ENCODE results near the gene PRKAG2. TPM values are rescaled to one million over a fixed set of nuclear protein-coding genes. Genes with fewer than 3 reads are reported as not detected.

Gene PRKAG2
- total and polyA plus RNA-seq, 2 of the 8 experiments (the other 6 are each of a cell fraction or from before 2014, with no cell fraction given) = 7.5 to 18.1 TPM

DNA sequence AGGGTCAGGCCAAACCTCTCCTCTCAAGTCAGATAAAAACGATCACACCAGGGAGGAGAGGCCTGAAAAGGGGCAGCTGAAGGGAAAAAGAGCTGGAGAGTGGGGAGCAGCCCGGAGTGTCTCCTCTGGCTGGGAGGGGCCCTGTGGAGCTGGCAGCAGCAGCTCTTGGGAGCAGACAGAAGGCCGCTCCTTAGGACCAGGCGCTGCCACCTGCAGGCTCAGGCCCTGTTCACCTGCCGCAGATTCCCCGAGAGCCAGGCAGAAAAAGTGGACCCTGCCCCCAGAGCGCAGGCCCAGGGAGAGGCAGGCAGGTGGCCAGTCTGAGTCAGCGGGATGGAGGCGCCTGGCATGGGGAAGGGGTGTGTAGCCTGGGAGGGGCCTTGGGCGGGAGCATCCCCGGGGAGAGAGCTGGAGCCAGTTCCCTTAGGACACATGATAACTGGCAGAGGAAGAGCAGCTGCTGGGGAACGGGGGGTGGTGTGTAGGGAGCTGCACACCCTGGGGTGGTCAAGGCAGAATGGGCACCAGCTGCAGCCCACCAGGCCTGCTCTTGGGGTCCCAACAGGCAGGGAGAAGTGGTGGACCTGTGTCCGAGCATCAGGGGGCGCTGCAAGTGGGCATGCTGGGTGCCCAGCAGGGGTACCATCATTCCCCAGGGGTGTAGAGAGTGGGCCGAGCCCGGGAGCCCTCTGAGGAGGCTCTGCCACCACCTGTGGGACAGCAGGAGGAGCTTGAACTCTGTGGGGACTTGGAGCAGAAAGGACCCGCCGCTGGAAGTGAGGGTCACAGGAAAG, 180.0 kb downstream of the PRKAG2 start:
- Histone ChIP-seq H2AK5ac (ENCODE audit: low read depth, low read length) (no peak overlapping the region), H4K8ac (ENCODE audit: extremely low read depth, insufficient read depth, low read length) (0 out of 2 replicates have a peak overlapping the region, but pooled peaks have one; percentile 37), H3K27me3 (replicated peaks in 1 of 4; ENCODE audit: control insufficient read depth in 3 of 4, extremely low read depth in 1 of 4, insufficient read depth in 3 of 4, low read length in 3 of 4) (no peaks in the 10 kb centered on the region), H3K36me3 (ENCODE audit: control insufficient read depth in 2 of 4, insufficient read depth in 4 of 4, low read length in 3 of 4) (no peaks in the 10 kb centered on the region), H3K9me3 (ENCODE audit: insufficient read depth in 2 of 2, low read depth in 1 of 2, low read length in 1 of 2) (no peaks in the 10 kb centered on the region), H3K4me3 (ENCODE audit: extremely low read depth in 1 of 4, insufficient read depth in 2 of 4, low read depth in 3 of 4, low read length in 4 of 4) (no peak overlapping the region), H3K23ac (ENCODE audit: insufficient read length) (no peak overlapping the region), H3K14ac (ENCODE audit: insufficient read length) (no peak overlapping the region), H3K79me1 (ENCODE audit: low read depth, low read length) (no peaks in the 10 kb centered on the region), H4K20me1 (replicated peaks in 1 of 2; ENCODE audit: control insufficient read depth in 1 of 2, insufficient read depth in 2 of 2, low read length in 2 of 2) (no peaks in the 10 kb centered on the region), H4K91ac (replicated peaks; ENCODE audit: insufficient read length, low read length) (no peak overlapping the region), H2BK20ac (ENCODE audit: low read length) (no peak overlapping the region), H3K4me2 (ENCODE audit: insufficient read depth in 1 of 2, low read depth in 2 of 2, low read length in 2 of 2) (no peak overlapping the region), H3K56ac (replicated peaks; ENCODE audit: insufficient read length, low read depth, low read length) (no peak overlapping the region), H3K18ac (ENCODE audit: extremely low read depth, low read length) (peak overlapping the region; percentile 71; the same call in 1 of the 2 replicates), H2BK120ac (replicated peaks; ENCODE audit: low read depth, low read length) (no peak overlapping the region), H2BK5ac (ENCODE audit: low read depth, low read length) (peak overlapping the region; percentile 24; the same call in 1 of the 2 replicates), H2BK15ac (ENCODE audit: low read length) (no peak overlapping the region; the same call in 1 of the 2 replicates), H3K9ac (replicated peaks in 1 of 4; ENCODE audit: extremely low read depth in 1 of 4, low read depth in 3 of 4, low read length in 3 of 4) (no peak overlapping the region), H3K27ac (ENCODE audit: low read depth, low read length) (no peak overlapping the region), H2BK12ac (ENCODE audit: low read depth, low read length) (peak overlapping the region; percentile 87), H4K5ac (ENCODE audit: insufficient read length, low read depth, low read length) (no peak overlapping the region), H3K23me2 (ENCODE audit: low read depth, low read length) (no peaks in the 10 kb centered on the region), H3K79me2 (ENCODE audit: control insufficient read depth in 1 of 2, insufficient read depth in 2 of 2, low read length in 2 of 2) (no peaks in the 10 kb centered on the region), H2AFZ (ENCODE audit: low read length) (peak overlapping the region; percentile 41; the same call in 1 of the 2 replicates), H3K4ac (replicated peaks; ENCODE audit: insufficient read length, low read depth, low read length) (no peak overlapping the region), H3K4me1 (replicated peaks in 1 of 4; ENCODE audit: control insufficient read depth in 3 of 4, insufficient read depth in 4 of 4, low read length in 3 of 4) (peaks cover 0 to 15% (median 11%) of the 10 kb centered on the region in 4 experiments; a peak in 6 of 7 replicates)
- DNase-seq (ENCODE audit: low read depth in 1 of 2, low spot score in 2 of 2) (peak in 1 of 2 experiments; percentile 33), FAIRE-seq (no peak)
- TF ChIP-seq, protein P1, sequence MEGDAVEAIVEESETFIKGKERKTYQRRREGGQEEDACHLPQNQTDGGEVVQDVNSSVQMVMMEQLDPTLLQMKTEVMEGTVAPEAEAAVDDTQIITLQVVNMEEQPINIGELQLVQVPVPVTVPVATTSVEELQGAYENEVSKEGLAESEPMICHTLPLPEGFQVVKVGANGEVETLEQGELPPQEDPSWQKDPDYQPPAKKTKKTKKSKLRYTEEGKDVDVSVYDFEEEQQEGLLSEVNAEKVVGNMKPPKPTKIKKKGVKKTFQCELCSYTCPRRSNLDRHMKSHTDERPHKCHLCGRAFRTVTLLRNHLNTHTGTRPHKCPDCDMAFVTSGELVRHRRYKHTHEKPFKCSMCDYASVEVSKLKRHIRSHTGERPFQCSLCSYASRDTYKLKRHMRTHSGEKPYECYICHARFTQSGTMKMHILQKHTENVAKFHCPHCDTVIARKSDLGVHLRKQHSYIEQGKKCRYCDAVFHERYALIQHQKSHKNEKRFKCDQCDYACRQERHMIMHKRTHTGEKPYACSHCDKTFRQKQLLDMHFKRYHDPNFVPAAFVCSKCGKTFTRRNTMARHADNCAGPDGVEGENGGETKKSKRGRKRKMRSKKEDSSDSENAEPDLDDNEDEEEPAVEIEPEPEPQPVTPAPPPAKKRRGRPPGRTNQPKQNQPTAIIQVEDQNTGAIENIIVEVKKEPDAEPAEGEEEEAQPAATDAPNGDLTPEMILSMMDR (IDR thresholded peaks at IDR 0.05; ENCODE audit: control extremely low read depth in 1 of 3, insufficient read depth in 1 of 3, low read depth in 1 of 3, low read length in 3 of 3) = peak; percentile 26 to 46 (median 27); a peak in 3 of 4 replicates
- TF ChIP-seq RAD21 (IDR thresholded peaks at IDR 0.05 in 1 of 2, conservative IDR thresholded peaks at IDR 0.05 in 1 of 2; ENCODE audit: low read depth in 2 of 2, low read length in 2 of 2) (peak in 1 of 2 experiments; percentile 50; a peak in 3 of 4 replicates), ZNF274 (IDR thresholded peaks at IDR 0.05; ENCODE audit: borderline replicate concordance, extremely low read depth, low read length) (no peak)
- ChIA-PET POLR2A (ENCODE audit: partially characterized antibody) (no interaction called here), CTCF (ENCODE audit: partially characterized antibody) (interaction anchor here (0.6 to 4.3 kb wide), 23 partner anchors 8 to 356 kb away, joined by 3 to 43 read pairs (median 4); no protein-coding TSS in a partner anchor)
- WGBS, 2 experiments (ENCODE audit: extremely low coverage in 1 of 2, insufficient coverage in 1 of 2, insufficient read length in 1 of 2, insufficient replicate concordance in 2 of 2, low coverage in 1 of 2, low lambda C conversion rate in 2 of 2, missing lambda C conversion rate in 1 of 2) = 83% methylated on average over 18 of the region's 18 CpGs; no CpG with 5 or more reads in 1 of the 2 experiments

Data from H1 (cell line).